MG63 (cell line): ENCODE measurements around the gene HDGFL2. TPM values are rescaled to one million over a fixed set of nuclear protein-coding genes. Genes with fewer than 3 reads are reported as not detected.

Experiments used
- DNase-seq: peaks from one replicate; pipeline ENCODE4 v3.0.0-alpha.2; 2020
- H3K27me3 ChIP-seq: fragments of 250-450 bp; sonication (Bioruptor Pico); 2 replicates; pipeline ENCODE4 v1.5.1; 2020; ENCODE audit warnings: mild to moderate bottlenecking, moderate library complexity
- H3K36me3 ChIP-seq: fragments of 250-450 bp; sonication (Bioruptor Pico); 2 replicates; pipeline ENCODE4 v1.5.1; 2020; ENCODE audit warnings: mild to moderate bottlenecking, moderate library complexity
- H3K4me3 ChIP-seq: fragments of 250-450 bp; sonication (Bioruptor Pico); 2 replicates; pipeline ENCODE4 v1.5.1; 2020; ENCODE audit warnings: mild to moderate bottlenecking, moderate library complexity
- H3K9me3 ChIP-seq: fragments of 250-450 bp; sonication (Bioruptor Pico); 2 replicates; pipeline ENCODE4 v1.5.1; 2020; ENCODE audit warnings: mild to moderate bottlenecking, moderate library complexity
- total RNA-seq: library from RNA; depleted of rRNA; stranded (reverse); fragments of >200 nt; shearing (Covaris generic); gene quantifications from 2 replicates; pipeline ENCODE4 v1.2.3, GENCODE V29; 2014; ENCODE audit warnings: low replicate concordance

Gene HDGFL2
- total RNA-seq, 1 experiment from 2014 or later: 29.8 TPM

DNA sequence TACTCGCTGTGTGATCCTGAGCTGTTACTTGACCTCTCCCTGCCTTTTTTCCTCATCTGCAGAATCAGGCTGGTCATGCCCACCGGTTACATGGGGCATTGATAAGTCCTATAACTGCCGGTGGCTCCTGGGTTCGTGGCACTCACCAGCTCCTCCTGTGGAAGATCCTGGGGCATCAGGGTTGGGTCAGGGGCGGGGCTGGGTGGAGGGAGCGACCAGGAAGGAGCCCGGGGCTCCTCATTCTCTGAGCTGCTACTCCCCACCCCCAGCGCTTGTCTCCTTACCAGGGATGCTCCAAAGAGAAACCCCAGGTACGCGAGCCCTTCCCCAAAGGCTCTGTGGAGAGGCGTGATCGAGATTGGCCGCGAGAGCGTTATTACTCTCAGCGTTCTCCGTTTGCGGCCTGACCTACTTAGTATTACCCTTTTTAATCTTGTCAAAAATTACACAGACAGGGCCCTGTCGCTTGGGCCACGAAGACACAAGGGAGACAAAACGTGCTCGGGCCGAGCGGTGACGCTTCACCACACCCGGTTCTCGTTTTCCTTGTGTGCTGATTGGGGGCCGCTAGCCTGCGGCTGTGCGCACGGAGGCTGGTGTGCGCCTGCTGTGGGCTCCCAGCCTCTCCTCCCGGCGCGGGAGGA, 10.7 kb downstream of the HDGFL2 start:
- Histone ChIP-seq H3K4me3 (no peak overlapping the region), H3K27me3 (no peaks in the 10 kb centered on the region), H3K9me3 (no peaks in the 10 kb centered on the region), H3K36me3 (no peaks in the 10 kb centered on the region)
- DNase-seq: no peak

- H3K27me3 ChIP-seq: no peaks in the 10 kb centered on the region
These were observed 11.3 kb downstream of the HDGFL2 start for GRCh38 chr19:4483385-4483784.

DNA sequence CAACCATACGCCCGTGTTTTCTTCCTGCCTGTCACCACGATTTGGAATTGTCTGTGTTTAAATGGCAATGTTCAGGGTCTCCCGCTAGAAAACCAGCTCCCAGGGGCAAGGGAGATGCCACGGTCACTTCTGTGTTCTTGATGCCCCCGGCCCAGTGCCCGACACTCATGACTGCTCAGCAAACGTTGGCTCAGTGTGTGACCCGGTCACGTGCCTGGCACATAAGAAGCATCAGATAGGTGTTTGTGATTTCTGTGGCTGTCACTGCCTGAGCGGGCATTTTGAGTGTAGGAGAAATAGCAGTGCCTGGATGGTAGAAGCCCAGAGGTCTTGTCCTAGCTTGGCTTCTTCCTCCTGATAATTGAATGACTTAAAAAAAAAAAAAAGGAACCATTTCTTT, 15.5 kb downstream of the HDGFL2 start:
- Histone ChIP-seq H3K4me3 (no peak overlapping the region), H3K9me3 (no peaks in the 10 kb centered on the region), H3K27me3 (no peaks in the 10 kb centered on the region), H3K36me3 (no peaks in the 10 kb centered on the region; the same call in 1 of the 2 replicates)
- no peak for DNase-seq

More at GRCh38 chr19:4483385-4483784, 11.3 kb downstream of the HDGFL2 start:
- DNase-seq: no peak
- H3K9me3 ChIP-seq: no peaks in the 10 kb centered on the region
- H3K4me3 ChIP-seq: no peak overlapping the region
- H3K36me3 ChIP-seq: no peaks in the 10 kb centered on the region

GRCh38 chr19:4488496-4488895, 16.4 kb downstream of the HDGFL2 start:
- DNase-seq: no peak
- Histone ChIP-seq H3K9me3 (no peaks in the 10 kb centered on the region), H3K4me3 (no peak overlapping the region), H3K27me3 (no peaks in the 10 kb centered on the region), H3K36me3 (no peaks in the 10 kb centered on the region; the same call in 1 of the 2 replicates)

DNA sequence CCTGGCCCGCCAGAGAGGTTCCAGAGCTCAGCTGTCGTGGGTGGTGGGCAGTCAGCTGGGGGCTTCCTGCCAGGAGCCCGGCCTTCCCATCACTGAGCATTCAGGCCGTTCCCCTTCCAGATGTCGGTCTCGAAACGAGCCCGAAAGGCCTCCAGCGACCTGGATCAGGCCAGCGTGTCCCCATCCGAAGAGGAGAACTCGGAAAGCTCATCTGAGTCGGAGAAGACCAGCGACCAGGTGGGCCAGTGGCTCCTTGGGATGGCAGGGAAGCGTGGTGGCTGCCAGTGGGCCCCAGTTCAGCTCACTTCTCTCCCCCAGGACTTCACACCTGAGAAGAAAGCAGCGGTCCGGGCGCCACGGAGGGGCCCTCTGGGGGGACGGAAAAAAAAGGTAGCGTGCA, 19.3 kb downstream of the HDGFL2 start:
- DNase-seq: no peak
- Histone ChIP-seq H3K4me3 (no peak overlapping the region), H3K9me3 (no peaks in the 10 kb centered on the region), H3K36me3 (no peaks in the 10 kb centered on the region; the same call in 1 of the 2 replicates), H3K27me3 (no peaks in the 10 kb centered on the region)

DNA sequence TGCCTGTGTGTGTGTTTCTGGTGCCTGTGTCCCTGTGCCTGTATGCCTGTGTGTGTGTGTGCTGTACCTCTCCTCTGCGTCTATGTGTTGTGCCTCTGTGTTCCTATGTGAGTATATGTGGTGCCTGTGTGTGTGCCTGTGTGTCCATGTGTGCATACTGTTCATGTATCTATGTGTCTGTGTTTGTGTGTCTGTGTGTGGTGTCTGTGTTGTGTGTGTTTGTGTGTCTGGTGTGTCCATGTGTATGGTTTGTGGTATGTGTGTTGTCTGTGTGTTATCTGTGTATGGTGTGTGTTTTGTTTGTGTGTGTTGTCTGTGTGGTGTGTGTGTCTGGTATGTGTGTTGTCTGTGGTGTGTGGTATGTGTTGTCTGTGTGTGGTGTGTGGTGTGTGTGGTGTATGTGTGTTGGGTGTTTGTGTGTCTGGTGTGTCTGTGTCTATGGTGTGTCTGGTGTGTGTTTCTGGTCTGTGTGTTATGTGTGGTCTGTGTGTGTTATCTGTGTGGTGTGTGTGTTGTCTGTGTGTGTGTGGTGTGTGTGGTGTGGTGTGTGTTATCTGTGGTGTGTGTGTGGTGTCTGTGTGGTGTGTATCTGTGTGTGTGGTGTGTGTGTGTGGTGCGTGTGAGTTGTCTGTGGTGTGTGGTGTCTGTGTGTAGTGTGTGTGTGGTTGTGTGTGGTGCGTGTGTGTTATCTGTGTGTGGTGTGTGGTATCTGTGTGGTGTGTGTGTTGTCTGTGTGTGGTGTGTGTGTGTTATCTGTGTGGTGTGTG, 20.4 kb downstream of the HDGFL2 start:
- H3K9me3 ChIP-seq: no peaks in the 10 kb centered on the region
- DNase-seq: no peak

GRCh38 chr19:4493104-4493928, 21.2 kb downstream of the HDGFL2 start:
- Histone ChIP-seq H3K9me3 (no peaks in the 10 kb centered on the region), H3K4me3 (no peak overlapping the region), H3K36me3 (no peaks in the 10 kb centered on the region; the same call in 1 of the 2 replicates), H3K27me3 (no peaks in the 10 kb centered on the region)
- no peak for DNase-seq

More for the DNA sequence above, 20.4 kb downstream of the HDGFL2 start:
- H3K4me3 ChIP-seq: no peak overlapping the region
- H3K36me3 ChIP-seq: no peaks in the 10 kb centered on the region; the same call in 1 of the 2 replicates
- no peaks in the 10 kb centered on the region for H3K27me3 ChIP-seq

- H3K36me3 ChIP-seq: no peaks in the 10 kb centered on the region; the same call in 1 of the 2 replicates
- no peak overlapping the region for H3K4me3 ChIP-seq
These were observed 22.0 kb downstream of the HDGFL2 start for GRCh38 chr19:4493929-4494690.

DNA sequence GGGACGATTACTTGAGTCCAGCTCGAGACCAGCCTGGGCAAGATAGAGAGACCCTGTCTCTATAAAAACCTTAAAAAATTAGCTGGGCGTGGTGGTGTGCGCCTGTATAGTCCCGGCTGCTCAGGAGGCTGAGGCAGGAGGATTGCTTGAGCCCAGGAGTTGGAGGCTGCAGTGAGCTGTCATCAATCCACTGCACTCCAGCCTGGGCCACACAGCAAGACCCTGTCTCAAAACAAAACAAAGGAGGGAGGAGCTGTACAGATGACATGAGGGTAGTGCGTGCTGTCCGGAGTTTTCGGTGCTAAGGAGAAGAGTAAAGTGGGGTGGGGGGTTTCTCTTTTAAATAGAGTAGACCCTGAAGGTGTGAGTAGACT, 22.6 kb downstream of the HDGFL2 start:
- H3K27me3 ChIP-seq: no peaks in the 10 kb centered on the region
- no peaks in the 10 kb centered on the region for H3K9me3 ChIP-seq
- no peaks in the 10 kb centered on the region; the same call in 1 of the 2 replicates for H3K36me3 ChIP-seq
- DNase-seq: no peak
- no peak overlapping the region for H3K4me3 ChIP-seq

More at GRCh38 chr19:4493929-4494690, 22.0 kb downstream of the HDGFL2 start:
- no peaks in the 10 kb centered on the region for H3K27me3 ChIP-seq
- no peak for DNase-seq
- no peaks in the 10 kb centered on the region for H3K9me3 ChIP-seq

DNA sequence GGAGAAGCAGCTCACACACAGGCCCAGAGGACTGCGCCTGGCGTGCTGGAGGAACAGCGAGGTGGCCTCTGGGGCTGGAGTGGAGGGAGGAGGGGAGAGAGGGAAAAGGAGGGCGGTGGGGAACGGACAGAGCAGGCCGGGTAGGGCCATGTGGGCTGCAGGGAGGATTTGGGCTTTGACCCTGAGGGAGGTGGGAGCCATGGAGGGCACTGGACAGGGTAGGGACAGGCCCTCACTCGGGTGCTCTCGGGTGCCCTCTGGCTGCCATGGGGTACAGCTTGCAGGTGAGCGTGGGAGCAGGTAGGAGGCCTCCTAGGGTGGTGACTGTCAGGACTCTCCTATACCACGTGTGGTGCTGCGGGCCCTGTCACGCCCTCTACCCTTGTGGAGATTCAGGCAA, 23.4 kb downstream of the HDGFL2 start:
- DNase-seq: no peak
- H3K27me3 ChIP-seq: no peaks in the 10 kb centered on the region
- no peaks in the 10 kb centered on the region; the same call in 1 of the 2 replicates for H3K36me3 ChIP-seq
- no peaks in the 10 kb centered on the region for H3K9me3 ChIP-seq
- H3K4me3 ChIP-seq: no peak overlapping the region

DNA sequence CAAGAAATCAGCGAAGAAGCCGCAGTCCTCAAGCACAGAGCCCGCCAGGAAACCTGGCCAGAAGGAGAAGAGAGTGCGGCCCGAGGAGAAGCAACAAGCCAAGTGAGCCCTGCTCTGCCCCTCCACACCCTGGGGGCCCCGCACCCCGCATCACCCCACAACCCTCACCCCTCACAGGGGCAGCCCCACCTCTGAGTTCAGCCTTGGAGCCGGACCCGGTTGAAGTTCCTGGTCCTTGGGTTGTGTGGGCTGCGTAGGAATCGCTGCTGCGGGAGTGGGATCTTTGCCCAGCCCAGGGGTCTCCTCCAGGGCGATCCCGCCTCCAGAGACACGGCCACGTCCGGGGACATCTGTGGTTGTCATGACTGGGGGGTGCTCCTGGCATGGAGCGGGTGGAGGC, 24.2 kb downstream of the HDGFL2 start:
- H3K4me3 ChIP-seq: no peak overlapping the region
- H3K27me3 ChIP-seq: no peaks in the 10 kb centered on the region
- no peak for DNase-seq
- H3K9me3 ChIP-seq: no peaks in the 10 kb centered on the region
- H3K36me3 ChIP-seq: no peaks in the 10 kb centered on the region; the same call in 1 of the 2 replicates

DNA sequence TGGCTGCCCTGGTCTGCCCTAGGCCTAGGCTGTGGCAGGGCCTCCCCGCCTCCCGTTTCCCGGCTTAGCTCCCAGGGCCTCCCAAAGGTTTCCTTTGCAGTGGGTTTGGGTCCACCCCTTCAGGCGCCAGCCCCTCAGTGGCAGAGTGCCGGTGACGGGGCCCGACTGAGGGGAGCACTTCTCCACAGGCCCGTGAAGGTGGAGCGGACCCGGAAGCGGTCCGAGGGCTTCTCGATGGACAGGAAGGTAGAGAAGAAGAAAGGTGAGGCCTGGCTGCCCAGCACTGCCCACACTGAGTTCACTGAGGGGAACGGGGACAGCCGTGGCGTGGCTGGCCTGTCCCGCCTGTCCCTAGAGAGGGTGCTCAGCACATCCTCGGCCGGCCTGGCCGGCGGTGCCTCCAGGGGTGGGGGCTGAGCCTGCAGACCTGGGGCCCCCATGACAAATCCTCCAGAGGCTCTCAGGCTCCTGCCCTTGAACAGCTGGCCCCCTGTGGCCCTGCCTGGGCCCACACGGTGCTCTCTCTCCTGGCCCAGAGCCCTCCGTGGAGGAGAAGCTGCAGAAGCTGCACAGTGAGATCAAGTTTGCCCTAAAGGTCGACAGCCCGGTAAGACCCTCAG, 25.8 kb downstream of the HDGFL2 start:
- Histone ChIP-seq H3K9me3 (no peaks in the 10 kb centered on the region), H3K36me3 (no peaks in the 10 kb centered on the region), H3K27me3 (no peaks in the 10 kb centered on the region), H3K4me3 (no peak overlapping the region)
- no peak for DNase-seq

- Histone ChIP-seq H3K36me3 (no peaks in the 10 kb centered on the region), H3K4me3 (no peak overlapping the region), H3K27me3 (no peaks in the 10 kb centered on the region), H3K9me3 (no peaks in the 10 kb centered on the region)
- no peak for DNase-seq
These were observed 26.6 kb downstream of the HDGFL2 start for GRCh38 chr19:4498694-4499093.

GRCh38 chr19:4499318-4499717, 27.2 kb downstream of the HDGFL2 start:
- Histone ChIP-seq H3K4me3 (no peak overlapping the region), H3K9me3 (no peaks in the 10 kb centered on the region), H3K36me3 (no peaks in the 10 kb centered on the region), H3K27me3 (no peaks in the 10 kb centered on the region)
- no peak for DNase-seq

GRCh38 chr19:4499855-4500254, 27.8 kb downstream of the HDGFL2 start:
- no peak for DNase-seq
- Histone ChIP-seq H3K4me3 (no peak overlapping the region), H3K36me3 (no peaks in the 10 kb centered on the region), H3K27me3 (no peaks in the 10 kb centered on the region), H3K9me3 (no peaks in the 10 kb centered on the region)
